Lower lobe of right lung (tissue), 2 donors: ENCODE data around the gene THSD4. TPM values are rescaled to one million over a fixed set of nuclear protein-coding genes. Genes with fewer than 3 reads are reported as not detected.

ENCODE experiments used
- ATAC-seq, 2 donors: fragments of 200-7000 bp; cut with Tn5 transposase; one replicate each; pipeline ENCODE4 v1.9.1; 2020 to 2022; ENCODE audit warnings: mild to moderate bottlenecking in 2 of 2, moderate library complexity in 2 of 2
- DNase-seq: peaks from one replicate; pipeline ENCODE4 v3.0.0-alpha.2; 2020
- H3K27ac ChIP-seq: fragments of 200-600 bp; one replicate; pipeline ENCODE4 v1.8.0; 2022
- H3K27me3 ChIP-seq: fragments of 200-600 bp; one replicate; pipeline ENCODE4 v1.8.0; 2022; ENCODE audit warnings: low read depth
- H3K36me3 ChIP-seq: fragments of 200-600 bp; one replicate; pipeline ENCODE4 v1.8.0; 2022; ENCODE audit warnings: mild to moderate bottlenecking
- H3K4me1 ChIP-seq: fragments of 200-600 bp; one replicate; pipeline ENCODE4 v1.8.0; 2022
- H3K4me3 ChIP-seq: fragments of 200-600 bp; one replicate; pipeline ENCODE4 v1.8.0; 2022; ENCODE audit warnings: mild to moderate bottlenecking
- H3K9me3 ChIP-seq: fragments of 200-600 bp; one replicate; pipeline ENCODE4 v1.8.0; 2022
- intact Hi-C: fragments of 100-400 bp; cut with DNase I; formaldehyde crosslinking; loops from one replicate; pipeline ENCODE4 v1.11.0; 2022
- total RNA-seq: library from RNA; stranded (reverse); fragmentation: NEBNext Ultra II Directional; extraction: Animal tissue kit (Norgen Biotek cat#: 25700); gene quantifications from one replicate; pipeline ENCODE4 v1.2.1, GENCODE V29; 2021
- TF ChIP-seq, protein P1 (sequence below): fragments of 200-600 bp; IDR thresholded peaks from one replicate; pipeline ENCODE4 v1.8.0; 2022; ENCODE audit warnings: antibody characterized with exemption, mild to moderate bottlenecking
- donor health status: DM: no; HTN: yes; CAD: no; lungs with severe emphysema.

Gene THSD4
- total RNA-seq, 1 donor from 2014 or later = 18.2 TPM

DNA sequence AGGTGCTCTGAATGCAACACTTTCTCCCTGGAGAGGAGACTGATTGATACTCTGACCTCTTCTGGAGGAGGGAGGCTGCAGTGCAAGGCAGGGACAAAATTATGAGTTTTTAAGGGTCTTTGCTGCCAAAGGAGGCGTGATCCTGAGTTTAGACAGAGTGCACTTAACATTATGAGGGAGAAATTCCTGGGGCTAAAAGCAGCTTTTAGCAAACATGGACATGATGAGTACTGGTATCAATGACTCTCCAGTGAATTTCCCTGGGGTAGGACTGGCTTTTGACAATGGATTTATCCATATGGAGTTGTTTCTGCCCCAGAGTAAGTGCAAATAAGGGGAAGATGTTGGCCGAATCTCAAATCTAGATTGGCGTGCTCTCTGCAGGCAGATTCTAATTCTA is 133.1 kb downstream of the THSD4 start:
- Histone ChIP-seq H3K36me3 (no peaks in the 10 kb centered on the region), H3K4me3 (no peak overlapping the region), H3K27me3 (no peaks in the 10 kb centered on the region), H3K4me1 (no peaks in the 10 kb centered on the region), H3K9me3 (no peaks in the 10 kb centered on the region), H3K27ac (no peak overlapping the region)
- ATAC-seq (no peak), DNase-seq (no peak)
- TF ChIP-seq, protein P1, sequence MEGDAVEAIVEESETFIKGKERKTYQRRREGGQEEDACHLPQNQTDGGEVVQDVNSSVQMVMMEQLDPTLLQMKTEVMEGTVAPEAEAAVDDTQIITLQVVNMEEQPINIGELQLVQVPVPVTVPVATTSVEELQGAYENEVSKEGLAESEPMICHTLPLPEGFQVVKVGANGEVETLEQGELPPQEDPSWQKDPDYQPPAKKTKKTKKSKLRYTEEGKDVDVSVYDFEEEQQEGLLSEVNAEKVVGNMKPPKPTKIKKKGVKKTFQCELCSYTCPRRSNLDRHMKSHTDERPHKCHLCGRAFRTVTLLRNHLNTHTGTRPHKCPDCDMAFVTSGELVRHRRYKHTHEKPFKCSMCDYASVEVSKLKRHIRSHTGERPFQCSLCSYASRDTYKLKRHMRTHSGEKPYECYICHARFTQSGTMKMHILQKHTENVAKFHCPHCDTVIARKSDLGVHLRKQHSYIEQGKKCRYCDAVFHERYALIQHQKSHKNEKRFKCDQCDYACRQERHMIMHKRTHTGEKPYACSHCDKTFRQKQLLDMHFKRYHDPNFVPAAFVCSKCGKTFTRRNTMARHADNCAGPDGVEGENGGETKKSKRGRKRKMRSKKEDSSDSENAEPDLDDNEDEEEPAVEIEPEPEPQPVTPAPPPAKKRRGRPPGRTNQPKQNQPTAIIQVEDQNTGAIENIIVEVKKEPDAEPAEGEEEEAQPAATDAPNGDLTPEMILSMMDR = no peak
- intact Hi-C loops = no loop called here

DNA sequence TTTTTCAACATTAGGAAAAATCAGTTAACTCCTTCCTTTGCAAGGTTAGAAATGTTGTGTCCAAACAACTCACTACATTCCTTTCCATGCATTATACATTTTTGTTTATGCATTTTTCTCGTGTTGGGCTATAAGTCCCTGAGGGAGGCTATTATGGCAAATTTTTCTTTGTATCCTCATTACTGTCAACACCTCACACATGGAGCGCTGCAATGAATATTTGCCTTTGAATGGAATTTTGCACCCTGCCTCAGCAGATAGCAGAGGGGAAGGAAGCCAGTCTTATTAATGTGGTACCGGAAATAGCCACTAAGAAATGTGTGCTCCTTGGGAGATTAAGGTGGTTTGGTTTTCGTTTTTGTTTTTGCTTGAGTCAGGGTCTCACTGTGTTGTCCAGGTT is 134.7 kb downstream of the THSD4 start:
- no peaks in the 10 kb centered on the region for H3K27me3 ChIP-seq
- ATAC-seq (no peak), DNase-seq (no peak)
- H3K27ac ChIP-seq = no peak overlapping the region
- H3K9me3 ChIP-seq = no peaks in the 10 kb centered on the region
- TF ChIP-seq, protein P1 = no peak
- no peaks in the 10 kb centered on the region for H3K4me1 ChIP-seq
- no peak overlapping the region for H3K4me3 ChIP-seq
- intact Hi-C loops = no loop called here
- no peaks in the 10 kb centered on the region for H3K36me3 ChIP-seq

DNA sequence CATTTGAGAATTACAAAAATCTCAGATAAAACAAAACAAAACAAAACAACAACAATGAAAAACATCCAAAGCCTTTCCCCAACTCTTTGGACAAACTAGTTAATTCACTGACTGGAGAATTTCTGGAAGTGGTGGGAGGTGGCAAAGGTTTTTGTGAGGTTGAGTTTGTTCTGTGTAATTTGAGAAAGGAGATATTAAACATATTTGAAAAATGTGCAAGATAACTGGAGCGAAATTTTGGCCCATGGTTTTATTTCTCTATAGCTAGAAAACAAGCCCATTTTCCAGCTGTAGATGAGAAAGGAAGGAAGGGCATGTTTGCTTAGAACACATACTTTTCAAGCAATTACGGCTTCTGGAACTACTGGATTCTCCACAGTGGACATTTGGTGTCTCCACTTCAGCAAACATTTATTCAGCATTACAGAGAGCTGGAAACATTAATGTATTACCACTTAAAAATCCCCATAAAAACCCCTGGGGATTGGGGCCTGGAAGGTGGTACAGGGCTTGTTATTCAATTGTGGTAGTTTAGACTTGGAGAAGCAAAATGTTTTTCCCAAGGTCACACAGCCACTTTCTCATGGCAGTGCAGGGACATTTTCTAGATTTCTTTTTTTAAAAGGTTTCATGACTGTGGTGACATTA is 135.8 kb downstream of the THSD4 start:
- ATAC-seq (no peak), DNase-seq (no peak)
- intact Hi-C loops = no loop called here
- TF ChIP-seq, protein P1 = no peak
- Histone ChIP-seq H3K27me3 (no peaks in the 10 kb centered on the region), H3K4me3 (no peak overlapping the region), H3K4me1 (no peaks in the 10 kb centered on the region), H3K36me3 (no peaks in the 10 kb centered on the region), H3K9me3 (no peaks in the 10 kb centered on the region), H3K27ac (no peak overlapping the region)

DNA sequence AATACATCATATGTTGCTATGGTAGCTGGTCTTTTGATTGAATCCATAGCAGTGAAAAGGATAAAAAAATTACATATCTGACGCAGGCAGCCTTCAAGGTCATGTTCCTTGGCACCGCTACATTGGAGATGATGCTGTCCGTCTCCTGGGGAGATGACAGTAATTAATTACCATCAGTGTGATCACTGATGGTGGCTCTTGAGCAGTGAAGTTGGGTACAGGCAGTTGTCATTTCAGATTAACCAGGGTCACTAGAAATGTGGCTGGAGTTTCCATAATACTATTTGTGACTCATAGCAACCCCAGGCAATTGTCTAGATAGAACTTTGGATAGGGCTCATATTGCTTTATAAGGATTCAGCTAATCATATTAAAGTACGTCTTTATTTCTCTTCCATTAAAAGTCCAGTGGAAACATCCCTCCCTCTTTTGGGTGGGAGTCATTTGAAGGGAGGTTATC is 136.3 kb downstream of the THSD4 start:
- H3K27ac ChIP-seq = no peak overlapping the region
- ATAC-seq = no peak
- H3K4me1 ChIP-seq = no peaks in the 10 kb centered on the region

GRCh38 chr15:71252044-71252739 is 136.9 kb downstream of the THSD4 start:
- Histone ChIP-seq H3K27ac (no peak overlapping the region), H3K27me3 (no peaks in the 10 kb centered on the region), H3K4me3 (no peak overlapping the region), H3K4me1 (no peaks in the 10 kb centered on the region), H3K9me3 (no peaks in the 10 kb centered on the region), H3K36me3 (no peaks in the 10 kb centered on the region)
- DNase-seq (no peak), ATAC-seq (no peak)
- intact Hi-C loops = no loop called here
- TF ChIP-seq, protein P1 = no peak

More for the DNA sequence above, 136.3 kb downstream of the THSD4 start:
- H3K36me3 ChIP-seq = no peaks in the 10 kb centered on the region
- TF ChIP-seq, protein P1 = no peak
- H3K27me3 ChIP-seq = no peaks in the 10 kb centered on the region
- H3K4me3 ChIP-seq = no peak overlapping the region
- no peaks in the 10 kb centered on the region for H3K9me3 ChIP-seq
- no peak for DNase-seq
- intact Hi-C loops = no loop called here
